GM18511 (cell line): Measurements from ENCODE around the gene CLIC5.

Source experiments
- ATAC-seq: cut with Tn5 transposase; IDR thresholded peaks from one replicate; pipeline ENCODE4 v1.9.1; 2021; ENCODE audit warnings: mild to moderate bottlenecking, moderate library complexity; ENCODE audit not compliant: unreplicated experiment

Gene CLIC5

DNA sequence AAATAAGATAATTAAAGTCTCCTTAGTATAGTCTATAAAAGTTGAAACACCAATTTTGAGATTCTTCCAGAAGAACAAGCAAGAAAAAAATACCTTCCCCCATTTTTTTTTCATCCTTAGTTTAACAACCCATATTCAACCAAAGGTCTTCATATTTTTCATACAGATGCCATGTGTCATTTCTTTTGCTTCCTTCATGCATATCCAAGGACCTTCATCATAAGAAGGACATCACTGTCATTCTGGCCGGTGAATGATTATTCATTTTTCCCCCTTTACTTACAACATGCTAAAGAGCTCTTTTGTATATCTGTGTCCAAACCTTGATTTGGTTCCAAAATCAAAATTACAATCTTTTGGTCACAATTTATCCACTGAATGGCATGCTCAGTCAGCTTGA is 21.3 kb upstream of the CLIC5 start:
- ATAC-seq = no peak

DNA sequence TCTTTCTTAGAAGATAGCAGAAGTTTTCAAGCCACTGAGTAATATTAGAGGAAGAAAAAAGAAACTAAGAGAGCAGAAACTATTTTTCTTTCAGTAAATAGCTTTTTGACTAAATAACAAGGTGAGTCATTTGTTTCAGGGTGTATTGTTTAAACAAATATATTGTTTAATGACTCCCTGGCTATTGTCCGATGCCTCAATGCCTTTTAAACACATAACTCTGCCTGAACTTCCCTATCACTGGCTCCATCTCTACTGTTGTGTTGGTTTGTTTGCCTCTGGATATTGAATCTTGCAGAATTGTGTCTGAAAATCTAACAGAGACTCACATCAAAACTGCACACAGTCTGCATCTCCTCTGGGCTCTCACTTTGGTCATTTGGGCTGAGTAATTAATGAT is 19.6 kb upstream of the CLIC5 start:
- ATAC-seq = no peak

DNA sequence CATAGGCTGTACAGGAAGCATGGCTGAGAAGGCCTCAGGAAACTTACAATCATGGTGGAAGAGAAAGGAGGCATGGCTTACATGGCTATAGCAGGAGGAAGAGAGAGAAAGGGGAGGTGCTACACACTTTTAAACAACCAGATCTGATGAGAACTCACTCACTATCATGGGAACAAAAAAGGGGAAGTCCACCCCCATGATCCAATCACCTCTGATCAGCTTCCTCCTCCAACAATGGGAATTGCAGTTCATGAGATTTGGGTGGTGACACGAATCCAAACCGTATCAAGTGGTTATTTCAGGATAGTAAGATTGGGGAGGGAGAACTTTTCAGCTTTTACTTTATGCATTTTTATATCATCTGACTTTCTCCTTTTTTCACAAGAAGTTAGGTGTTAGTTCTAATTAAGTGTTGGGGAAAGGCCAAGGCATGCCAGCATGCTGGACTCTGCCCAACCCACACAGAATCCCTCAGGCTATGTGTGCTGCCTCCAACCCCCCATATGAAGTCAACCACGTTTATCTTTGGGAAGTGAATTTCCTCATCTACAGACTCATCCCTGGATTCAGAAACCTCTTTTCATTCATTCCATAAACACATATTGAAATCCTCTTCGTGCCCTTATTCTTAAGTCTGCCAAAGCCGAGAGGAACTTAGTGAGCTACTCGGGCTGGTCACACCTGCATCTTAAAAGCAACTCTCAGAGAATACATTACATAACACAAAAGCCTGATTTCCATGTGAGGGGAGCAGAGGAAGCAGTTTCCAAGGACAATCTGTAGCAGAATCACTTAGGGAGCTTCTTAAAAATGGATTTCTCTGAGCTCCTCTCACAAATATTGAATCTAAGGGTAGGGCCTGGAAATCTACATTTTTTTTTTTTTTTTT is 16.7 kb upstream of the CLIC5 start:
- no peak for ATAC-seq

DNA sequence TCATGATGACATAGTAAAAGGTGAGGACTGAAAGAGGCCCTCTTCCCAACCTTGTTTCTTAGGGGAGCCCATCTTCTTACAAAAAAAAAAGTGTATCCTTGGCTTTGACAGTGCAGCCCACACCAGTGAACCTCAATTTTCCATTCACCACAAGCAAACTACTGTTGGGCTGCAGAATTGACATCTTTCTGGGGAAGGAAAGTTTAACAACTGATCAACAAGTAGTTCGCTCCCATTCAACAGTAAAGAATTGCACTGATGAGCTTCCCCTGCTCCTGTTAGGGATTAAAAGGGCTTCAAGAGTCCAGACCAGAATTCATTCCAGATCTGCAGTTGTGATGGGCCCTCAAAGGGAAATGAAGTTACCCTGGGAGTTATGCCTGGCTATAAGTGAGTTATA is 13.9 kb upstream of the CLIC5 start:
- ATAC-seq = no peak

DNA sequence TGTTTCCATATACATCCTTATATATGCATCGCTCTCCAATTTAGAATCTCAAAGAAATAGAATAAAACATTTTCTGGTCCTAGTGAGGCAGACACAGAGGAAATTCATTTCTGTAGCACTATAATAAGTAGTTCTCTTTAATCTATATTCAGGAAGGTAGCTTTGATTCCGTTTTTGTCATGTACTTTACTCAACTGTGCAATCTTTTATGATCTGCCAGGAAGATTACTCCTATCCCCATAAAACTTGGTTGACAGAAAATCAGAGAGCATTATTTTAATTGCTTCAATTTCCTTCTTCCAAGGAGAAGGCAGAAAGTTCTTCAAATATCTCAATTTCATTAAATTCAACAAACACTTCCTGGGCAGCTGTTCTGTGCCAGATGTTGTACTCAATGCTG is 10.6 kb upstream of the CLIC5 start:
- ATAC-seq = no peak

DNA sequence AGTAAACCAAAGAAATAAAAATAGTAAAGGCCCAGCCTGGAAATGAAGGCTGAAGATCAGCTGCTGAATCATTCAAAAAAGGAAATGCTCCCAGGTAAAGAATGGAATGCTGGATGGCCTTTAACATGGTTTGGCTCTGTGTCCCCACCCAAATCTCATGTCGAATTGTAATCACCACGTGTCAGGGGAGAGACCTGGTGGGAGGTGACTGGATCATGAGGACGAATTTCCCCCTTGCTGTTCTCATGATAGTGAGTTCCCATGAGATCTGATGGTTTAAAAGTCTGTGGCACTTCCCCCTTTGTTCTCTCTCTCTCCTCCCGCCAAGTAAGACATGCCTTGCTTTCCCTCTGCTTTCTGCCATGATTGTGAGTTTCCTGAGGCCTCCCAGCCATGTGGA is 9.9 kb upstream of the CLIC5 start:
- ATAC-seq = no peak

DNA sequence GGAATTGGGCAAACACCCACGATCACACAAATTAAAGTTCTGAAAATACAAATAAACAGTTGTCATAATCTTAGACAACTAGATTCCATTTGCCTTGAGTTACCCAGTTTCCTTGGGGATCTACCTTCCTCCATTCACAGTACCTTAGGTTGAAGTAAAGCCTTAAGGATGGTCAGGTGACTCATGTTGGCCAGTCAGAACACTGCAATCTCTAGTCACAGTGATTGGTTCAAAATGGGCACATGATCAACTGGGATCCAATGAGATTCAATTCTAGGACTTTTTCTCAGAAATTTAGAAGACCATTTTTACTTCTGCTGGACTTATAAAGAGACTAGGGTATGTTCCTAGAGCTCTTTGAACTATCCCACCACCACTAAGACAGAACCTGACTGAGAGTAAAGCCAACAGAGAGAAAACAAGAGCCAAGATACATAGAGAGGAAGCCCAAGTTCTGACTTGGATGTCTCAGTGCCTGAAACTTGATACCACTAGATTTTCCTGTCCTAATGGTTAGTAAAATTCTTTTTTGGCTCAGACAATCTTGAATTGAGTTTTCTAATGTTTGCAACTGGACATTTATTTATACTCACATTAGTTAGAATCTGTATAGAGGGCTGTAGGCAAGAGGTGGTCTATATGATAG is 8.6 kb upstream of the CLIC5 start:
- ATAC-seq = no peak

DNA sequence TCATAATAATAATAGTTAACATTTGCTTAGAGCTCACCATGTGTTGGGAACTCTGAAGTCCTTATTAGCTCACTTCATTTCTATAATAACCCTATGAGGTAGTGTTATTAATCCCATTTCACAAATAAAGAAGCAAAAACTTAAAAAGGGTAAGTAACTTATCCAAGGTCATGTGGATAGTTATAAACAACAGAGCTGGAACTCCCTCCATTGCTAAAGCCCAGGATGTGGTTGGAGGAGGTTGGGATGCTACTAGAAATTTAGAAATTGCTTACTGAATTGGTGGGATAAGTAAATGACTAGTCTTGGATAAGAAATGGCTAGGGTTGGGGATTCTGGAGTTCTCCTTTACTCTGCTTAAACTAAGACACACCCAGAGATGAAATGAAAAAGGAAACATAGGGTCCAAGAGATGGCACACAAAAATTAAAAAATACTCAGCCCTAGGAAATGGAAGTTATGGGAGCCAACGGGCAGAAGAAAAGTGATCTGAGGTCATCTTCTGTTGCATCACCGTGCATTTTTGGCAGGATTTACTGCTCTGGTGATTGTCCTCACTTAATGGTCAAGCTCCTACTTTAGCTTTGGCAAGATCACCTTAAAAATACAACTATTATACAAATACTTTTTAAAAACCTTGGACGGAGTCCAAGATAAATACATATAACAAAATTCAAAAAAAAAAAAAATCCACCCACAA is 7.7 kb upstream of the CLIC5 start:
- ATAC-seq = no peak

DNA sequence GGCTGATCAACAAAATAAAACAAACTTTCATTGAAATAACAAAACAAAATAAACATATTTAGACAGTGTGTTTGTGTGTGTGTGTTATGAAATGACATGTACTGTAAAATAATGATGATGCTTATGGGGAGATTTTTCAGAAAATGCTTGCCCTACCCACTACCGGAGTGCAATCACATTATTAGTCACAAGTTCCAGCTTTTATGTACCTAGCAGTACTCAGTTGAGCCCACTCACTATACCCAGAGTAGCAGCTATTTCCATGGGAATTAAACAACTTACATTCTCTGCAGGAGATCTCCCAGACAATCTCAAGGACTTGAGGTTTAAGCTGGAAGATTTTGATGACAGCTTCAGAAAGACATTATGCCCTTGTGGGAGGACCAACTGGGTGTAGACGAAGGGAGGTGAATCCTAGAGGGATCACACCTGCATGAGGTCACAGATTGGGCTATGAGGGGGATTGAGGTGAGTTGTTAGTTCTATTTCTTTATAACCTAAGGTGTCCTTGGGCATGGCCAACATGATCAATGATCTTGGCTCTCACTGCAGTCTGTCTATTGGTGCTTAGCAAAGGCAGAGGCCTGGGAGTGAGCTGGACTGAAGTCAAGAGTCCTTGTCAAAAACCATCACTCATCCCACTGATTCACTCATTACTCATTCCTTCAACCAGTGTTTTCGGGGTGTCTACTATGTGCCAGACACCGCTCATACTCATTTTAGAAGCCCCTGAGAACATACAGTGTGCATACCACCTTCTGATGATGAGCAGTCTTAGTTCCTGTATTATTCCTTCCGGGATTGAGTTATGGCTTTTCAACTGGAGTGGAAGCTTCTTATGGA is 6.7 kb upstream of the CLIC5 start:
- no peak for ATAC-seq

DNA sequence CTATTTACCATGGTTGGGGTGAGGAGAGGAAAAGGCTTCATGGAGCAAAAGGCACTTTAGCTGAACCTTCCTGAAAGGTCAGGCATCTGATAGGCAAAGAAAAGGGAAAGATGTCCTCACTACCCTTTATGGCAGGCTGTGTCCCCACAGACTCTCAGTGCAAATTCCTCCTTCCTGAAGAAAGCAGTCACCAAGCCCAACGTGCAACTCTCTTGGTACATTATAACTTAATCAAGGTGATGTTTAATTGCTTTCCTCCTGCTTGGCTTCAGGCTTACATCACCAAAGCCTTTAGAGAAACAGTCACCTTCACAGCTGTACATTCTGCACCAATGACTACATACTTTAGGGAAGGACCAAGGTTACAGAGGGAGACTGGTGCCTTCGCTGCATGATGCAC is 2.1 kb upstream of the CLIC5 start:
- ATAC-seq = no peak

DNA sequence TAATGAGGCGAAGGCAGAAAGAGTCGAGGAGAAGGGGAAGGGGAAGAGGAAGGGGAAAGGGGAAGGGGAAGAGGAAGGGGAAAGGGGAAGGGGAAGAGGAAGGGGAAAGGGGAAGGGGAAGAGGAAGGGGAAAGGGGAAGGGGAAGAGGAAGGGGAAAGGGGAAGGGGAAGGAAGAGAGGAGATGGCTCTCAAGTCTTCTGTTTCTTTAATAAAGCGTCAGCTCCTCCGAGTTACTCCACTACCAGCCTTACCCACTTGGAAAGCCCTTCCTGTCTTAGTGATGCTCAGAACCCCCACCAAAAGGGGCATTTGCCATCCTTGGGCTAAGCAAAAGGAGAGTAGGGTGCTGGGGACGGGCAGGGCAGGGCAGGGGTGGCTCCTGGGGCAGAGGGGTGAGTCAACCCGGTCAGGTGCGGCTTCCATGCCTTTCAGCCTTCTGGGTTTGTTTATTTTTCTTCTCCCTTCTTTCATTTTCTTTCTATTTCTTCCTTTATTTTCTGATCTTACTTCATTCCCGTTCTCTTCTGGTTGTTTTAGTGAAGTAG is 476 bp upstream of the CLIC5 start:
- ATAC-seq = no peak

DNA sequence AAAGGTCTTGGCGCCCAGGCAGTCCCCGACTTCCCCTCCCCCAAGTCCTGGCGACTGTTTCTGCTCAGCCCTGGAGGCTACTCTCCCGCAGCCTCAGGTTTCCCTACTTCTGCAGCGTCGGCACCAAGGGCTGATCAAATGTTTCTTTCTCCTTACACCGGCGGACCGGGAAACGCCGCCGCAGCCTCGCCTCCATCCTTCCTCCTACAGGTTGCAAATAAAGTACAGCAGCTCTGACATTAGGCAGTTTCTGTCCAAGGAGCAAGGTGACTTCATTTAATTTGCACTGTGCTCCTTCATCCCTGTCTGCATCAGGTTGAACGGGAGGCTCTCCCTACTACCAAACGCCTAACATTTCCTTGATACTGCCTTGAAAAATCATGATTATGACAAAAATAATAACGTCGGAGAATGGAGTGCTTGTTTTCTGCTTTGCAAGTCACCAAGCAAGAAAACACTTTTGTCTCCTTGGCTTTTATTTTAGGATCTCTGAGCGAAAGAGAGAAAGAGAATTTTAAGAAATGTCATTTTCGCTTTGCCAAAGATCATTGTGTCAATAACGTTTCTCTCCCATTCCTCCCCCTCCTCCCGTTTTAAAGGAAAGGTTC is 1.0 kb downstream of the CLIC5 start:
- ATAC-seq = no peak

DNA sequence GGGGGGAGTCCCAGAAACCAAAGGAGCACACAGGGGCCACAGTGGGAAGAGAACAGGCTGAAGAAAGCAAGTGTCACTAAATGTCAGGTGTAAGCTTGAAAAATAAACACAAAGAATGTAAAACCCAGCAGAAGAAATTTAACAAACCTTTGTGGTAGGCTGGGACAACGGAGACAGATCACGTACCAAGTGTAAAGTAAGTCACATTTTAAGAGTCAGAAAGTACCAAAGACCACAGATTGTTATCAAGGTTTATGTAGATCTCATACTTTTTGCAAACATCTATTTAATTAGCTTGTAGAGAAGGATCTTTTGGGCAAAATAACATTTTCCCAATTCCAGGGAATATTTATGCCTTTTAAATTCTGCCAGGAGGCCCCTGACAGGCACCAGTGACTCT is 1.6 kb downstream of the CLIC5 start:
- ATAC-seq = no peak

DNA sequence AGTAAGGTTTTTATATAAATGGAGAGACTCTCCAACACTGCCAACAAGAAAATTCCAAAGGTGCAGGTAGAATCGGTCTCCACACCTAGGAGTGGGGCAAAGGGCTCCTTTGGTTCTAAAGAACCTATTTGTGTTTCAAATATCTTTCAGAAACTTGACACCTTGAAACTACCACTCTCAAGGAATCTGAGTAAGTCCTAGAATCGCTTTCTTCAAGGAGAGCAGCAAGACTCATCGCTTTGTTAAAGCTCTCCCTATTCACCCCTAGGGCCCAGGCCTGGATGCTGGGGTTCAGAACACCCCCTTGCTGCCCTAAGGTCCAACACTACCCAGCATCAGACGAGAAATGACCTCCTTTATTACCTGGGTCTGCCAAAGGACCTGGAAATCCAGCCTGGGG is 2.0 kb downstream of the CLIC5 start:
- no peak for ATAC-seq

DNA sequence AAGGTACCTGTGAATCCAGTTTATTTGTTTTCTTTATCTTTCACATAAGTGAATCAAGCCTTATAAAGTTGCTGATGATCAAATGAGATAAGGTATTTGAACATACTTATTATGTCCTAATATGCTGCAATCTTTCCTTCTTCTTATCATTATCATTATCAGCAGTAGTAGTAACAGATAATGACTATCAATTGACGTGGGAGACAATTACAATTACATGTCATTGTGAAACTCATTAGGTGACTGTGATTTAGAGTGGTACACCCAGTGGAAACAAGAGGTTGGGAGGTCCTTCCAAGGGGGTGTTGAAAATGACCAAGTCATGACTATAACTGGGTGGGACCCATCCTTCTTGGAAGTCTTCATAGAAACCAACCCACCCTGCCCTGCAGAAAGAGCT is 2.8 kb downstream of the CLIC5 start:
- ATAC-seq = no peak

DNA sequence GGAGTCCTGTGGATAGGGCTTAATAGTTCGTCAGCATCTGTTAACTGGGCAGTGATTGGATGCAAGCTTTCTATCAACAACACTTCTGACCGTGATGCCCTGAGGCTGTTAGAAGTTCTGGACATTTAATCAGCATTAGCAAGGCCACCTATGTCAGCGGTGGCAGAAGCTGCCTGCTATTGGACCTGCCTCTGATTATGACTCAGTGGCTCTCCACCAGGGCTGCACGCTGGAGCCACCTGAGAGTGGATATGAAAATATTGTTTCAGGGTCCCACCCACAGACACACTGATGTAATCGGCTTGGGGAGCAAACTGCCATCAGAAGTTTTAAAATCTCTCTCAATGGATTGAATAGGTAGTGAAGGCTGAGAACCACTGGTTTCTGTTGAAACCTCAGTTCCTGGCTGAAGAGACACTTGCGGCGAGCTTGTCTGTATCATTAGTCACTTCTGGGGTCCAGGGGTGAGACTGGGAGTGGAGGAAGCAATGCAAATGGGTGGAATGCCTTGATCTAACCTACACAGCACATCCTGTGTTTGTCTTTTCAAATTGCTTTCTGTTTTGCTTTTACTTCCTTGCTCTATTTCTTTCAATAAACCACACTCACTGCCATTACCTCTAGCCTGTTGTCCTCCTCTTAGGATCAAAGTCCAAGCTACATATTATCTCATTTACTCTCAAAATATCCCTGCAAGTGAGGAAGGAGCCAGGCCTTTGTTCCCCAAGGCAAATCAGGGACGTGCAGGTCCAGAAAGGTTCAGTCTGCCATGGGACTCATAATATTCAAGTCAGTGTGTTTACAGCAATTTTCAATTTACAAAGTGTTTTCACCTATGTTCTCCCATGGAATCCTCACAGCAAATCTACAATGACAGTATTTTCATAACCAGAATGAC is 4.2 kb downstream of the CLIC5 start:
- ATAC-seq = peak; percentile 97

DNA sequence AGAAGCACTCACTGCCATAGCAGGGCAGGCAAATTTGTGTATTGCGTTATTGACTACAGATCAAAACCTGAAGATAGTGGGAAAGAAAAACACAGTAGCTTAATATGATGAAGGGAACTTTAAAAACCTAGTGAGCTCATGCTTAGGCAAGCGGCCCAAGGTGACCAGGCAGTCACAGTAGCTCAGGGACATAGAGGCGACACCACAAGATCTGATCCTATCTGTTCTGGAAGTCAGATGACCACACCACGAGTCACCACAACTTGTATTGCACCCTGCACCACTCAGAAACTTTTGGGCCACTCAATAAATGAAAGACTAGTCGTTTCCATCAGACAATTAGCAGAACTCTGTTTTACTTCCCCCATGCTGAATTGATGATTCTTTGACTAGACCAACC is 4.9 kb downstream of the CLIC5 start:
- ATAC-seq = no peak

DNA sequence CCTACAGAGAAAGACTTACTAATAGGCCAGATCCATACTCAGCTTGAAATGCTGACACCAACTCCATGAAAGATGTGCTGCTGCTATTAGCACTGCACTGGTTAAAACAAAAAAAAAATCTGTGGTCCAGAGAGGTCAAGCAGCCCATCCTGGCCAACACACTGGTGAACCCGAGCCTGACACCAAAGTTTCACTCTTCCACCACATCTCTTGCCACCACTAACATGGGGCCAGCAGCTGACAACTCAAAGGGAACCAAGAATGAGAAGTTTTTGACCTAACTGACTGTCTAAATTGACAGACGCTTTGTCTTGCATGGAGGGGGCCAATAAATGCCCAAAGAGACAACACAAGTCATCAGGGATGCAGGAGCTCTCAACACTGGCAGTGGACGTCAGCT is 5.4 kb downstream of the CLIC5 start:
- ATAC-seq = no peak

DNA sequence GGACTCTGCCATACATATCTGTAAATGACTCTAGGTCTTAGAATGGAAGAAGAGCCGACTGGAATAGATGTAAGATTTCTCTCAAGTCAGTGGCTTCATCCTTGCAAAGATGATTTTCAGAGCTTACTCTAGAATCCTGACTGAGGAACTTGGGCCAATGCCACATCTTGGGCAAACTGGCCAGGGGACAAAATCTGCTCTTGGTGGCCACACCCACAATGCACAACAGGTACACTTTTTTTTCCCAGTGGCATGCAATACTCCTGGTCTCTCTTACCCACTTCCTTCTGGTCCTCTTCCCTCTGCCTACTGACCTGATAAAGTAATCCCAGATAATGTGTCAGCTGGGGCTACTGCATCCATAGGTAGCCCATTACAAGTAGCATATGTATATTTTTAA is 13.4 kb downstream of the CLIC5 start:
- ATAC-seq = no peak
